Lower leg skin (tissue), 4 donors: Measurements from ENCODE around the gene NANOGP8. TPM values are rescaled to one million over a fixed set of nuclear protein-coding genes. Genes with fewer than 3 reads are reported as not detected.
"Not testable (repeated sequence)": the region's sequence is repeated elsewhere in the genome, so short reads cannot be mapped to it uniquely, and the experiment has no call there.

Experiments used
- DNase-seq, 2 donors: peaks; one replicate each; pipeline ENCODE4 v3.0.0-alpha.2; 2019; ENCODE audit warnings: low spot score in 2 of 2
- H3K4me3 ChIP-seq: fragments of 200-600 bp; sonication (generic); 2 replicates; pipeline ENCODE4 v1.5.1; 2017; ENCODE audit warnings: mild to moderate bottlenecking, low read depth; ENCODE audit not compliant: poor library complexity, severe bottlenecking
- CTCF ChIP-seq, 3 donors: fragments of 450-650 bp; IDR thresholded peaks; one replicate each; pipeline ENCODE4 v1.5.1; 2016; ENCODE audit warnings: antibody characterized with exemption in 3 of 3, mild to moderate bottlenecking in 3 of 3, moderate library complexity in 2 of 3
- POLR2A ChIP-seq, 2 donors: fragments of 450-650 bp; IDR thresholded peaks; one replicate each; pipeline ENCODE4 v1.6.1; 2016 to 2017; ENCODE audit warnings: antibody characterized with exemption in 2 of 2, mild to moderate bottlenecking in 1 of 2, moderate library complexity in 1 of 2
- WGBS, 2 donors: methylation state at CpG; one replicate each; pipeline ENCODE4 v1.1.5; 2018; 5-methylcytosine and 5-hydroxymethylcytosine counted together
- intact Hi-C: fragments of 100-400 bp; cut with DNase I; formaldehyde crosslinking; loops from one replicate; pipeline ENCODE4 v1.15.0; 2023; ENCODE audit warnings: low total_unique reads
- total RNA-seq, 4 donors: library from RNA; depleted of rRNA; stranded (reverse); fragments of >200 nt; gene quantifications; one replicate each; pipeline ENCODE4 v1.1.0, GENCODE V29; 2016

Gene NANOGP8
- 1 to 10 TPM in 1 of 4 donors, under 1 TPM in 1, not detected in 2; 0.95 to 1.5 TPM for total RNA-seq

- WGBS, 2 donors, result 80 to 83% methylated on average over 8 of the region's 8 CpGs
- intact Hi-C loops, H3K4me3 ChIP-seq, DNase-seq: not testable (repeated sequence)
These were observed at the start of gene NANOGP8 for GRCh38 chr15:35085176-35085919. TSS of gene NANOGP8 (minus strand) at chr15:35085295. CDS start at chr15:35085110, 185 bp downstream.

GRCh38 chr15:35134299-35134698, 49.2 kb upstream of the NANOGP8 start:
- DNase-seq, result no peak
- intact Hi-C loops, result no loop called here
- no peak overlapping the region for H3K4me3 ChIP-seq
- TF ChIP-seq POLR2A (IDR thresholded peaks at IDR 0.05) (no peak), CTCF (IDR thresholded peaks at IDR 0.05) (no peak)
- WGBS, 2 donors, result 96 to 98% methylated on average over 1 of the region's 1 CpG

- no peak overlapping the region for H3K4me3 ChIP-seq
- DNase-seq, result no peak
- 74 to 78% methylated on average over 1 of the region's 1 CpG for WGBS, 2 donors
- intact Hi-C loops, result no loop called here
- TF ChIP-seq CTCF (IDR thresholded peaks at IDR 0.05), result no peak
- no peak for TF ChIP-seq POLR2A (IDR thresholded peaks at IDR 0.05)
These were observed 45.1 kb upstream of the NANOGP8 start for GRCh38 chr15:35130245-35130644.

GRCh38 chr15:35129361-35129760, 44.3 kb upstream of the NANOGP8 start:
- 93 to 97% methylated on average over 4 of the region's 4 CpGs for WGBS, 2 donors
- intact Hi-C loops, result no loop called here
- no peak overlapping the region for H3K4me3 ChIP-seq
- DNase-seq, result no peak
- no peak for TF ChIP-seq POLR2A (IDR thresholded peaks at IDR 0.05)
- no peak for TF ChIP-seq CTCF (IDR thresholded peaks at IDR 0.05)

- DNase-seq, result no peak
- TF ChIP-seq CTCF (IDR thresholded peaks at IDR 0.05), result no peak
- TF ChIP-seq POLR2A (IDR thresholded peaks at IDR 0.05), result no peak
- WGBS, 2 donors, result 86% methylated on average over 1 of the region's 1 CpG
- intact Hi-C loops, result no loop called here
- no peak overlapping the region for H3K4me3 ChIP-seq
These were observed 42.6 kb upstream of the NANOGP8 start for GRCh38 chr15:35127717-35128116.

- 70 to 75% methylated on average over 1 of the region's 1 CpG for WGBS, 2 donors
- H3K4me3 ChIP-seq, result no peak overlapping the region
- intact Hi-C loops, result no loop called here
- TF ChIP-seq CTCF (IDR thresholded peaks at IDR 0.05) (no peak), POLR2A (IDR thresholded peaks at IDR 0.05) (no peak)
- no peak for DNase-seq
These were observed 41.1 kb upstream of the NANOGP8 start for GRCh38 chr15:35126236-35126635.
